Smooth muscle cell of the brain vasculature (primary cell): ENCODE results near the gene FJX1.
"Not testable (repeated sequence)": the region's sequence is repeated elsewhere in the genome, so short reads cannot be mapped to it uniquely, and the experiment has no call there.

Experiments
- DNase-seq: peaks from one replicate; pipeline ENCODE4 v3.0.0-alpha.2; 2012; ENCODE audit warnings: low read depth, low spot score

FJX1 gene

GRCh38 chr11:35632301-35632700 lies 14.0 kb downstream of the FJX1 start:
- no peak for DNase-seq

- DNase-seq, result no peak
Measured at GRCh38 chr11:35633827-35634423, 15.7 kb downstream of the FJX1 start.

- no peak for DNase-seq
Measured at GRCh38 chr11:35635933-35636332, 17.7 kb downstream of the FJX1 start.

- DNase-seq, result no peak
Measured at GRCh38 chr11:35639591-35640179, 21.4 kb downstream of the FJX1 start.

GRCh38 chr11:35641171-35641897 lies 23.1 kb downstream of the FJX1 start:
- no peak for DNase-seq

- DNase-seq, result no peak
Measured at GRCh38 chr11:35641964-35642363, 23.7 kb downstream of the FJX1 start.

GRCh38 chr11:35647421-35648093 lies 29.3 kb downstream of the FJX1 start:
- no peak for DNase-seq

- DNase-seq, result no peak
Measured at GRCh38 chr11:35650006-35650405, 31.7 kb downstream of the FJX1 start.

- DNase-seq, result no peak
Measured at GRCh38 chr11:35650467-35650866, 32.2 kb downstream of the FJX1 start.

- no peak for DNase-seq
Measured at GRCh38 chr11:35651263-35651662, 33.0 kb downstream of the FJX1 start.

- not testable (repeated sequence) for DNase-seq
Measured at GRCh38 chr11:35652786-35653185, 34.5 kb downstream of the FJX1 start.

- DNase-seq, result no peak
Measured at GRCh38 chr11:35654711-35655110, 36.5 kb downstream of the FJX1 start.

- DNase-seq, result no peak
Measured at GRCh38 chr11:35655254-35655653, 37.0 kb downstream of the FJX1 start.

GRCh38 chr11:35655856-35656255 lies 37.6 kb downstream of the FJX1 start:
- DNase-seq, result no peak

GRCh38 chr11:35658020-35658948 lies 40.0 kb downstream of the FJX1 start:
- DNase-seq, result no peak

- DNase-seq, result no peak
Measured at GRCh38 chr11:35661534-35661933, 43.3 kb downstream of the FJX1 start.

- DNase-seq, result no peak
Measured at GRCh38 chr11:35662061-35662648, 43.9 kb downstream of the FJX1 start.

GRCh38 chr11:35662649-35663407 lies 44.6 kb downstream of the FJX1 start, which contains the start of gene TRIM44:
Gene TRIM44, plus strand, starts transcription at chr11:35662775. Its CDS starts 337 bp downstream, at chr11:35663112.
- DNase-seq, result peak; percentile 52

GRCh38 chr11:35663408-35663702 lies 45.1 kb downstream of the FJX1 start:
- DNase-seq, result no peak

GRCh38 chr11:35664977-35665441 lies 46.7 kb downstream of the FJX1 start:
- no peak for DNase-seq
